ENCODE data around the gene C16orf82. TPM values are rescaled to one million over a fixed set of nuclear protein-coding genes. Genes with fewer than 3 reads are reported as not detected.

The C16orf82 gene
- total RNA-seq, 1 experiment from 2014 or later = not detected

DNA sequence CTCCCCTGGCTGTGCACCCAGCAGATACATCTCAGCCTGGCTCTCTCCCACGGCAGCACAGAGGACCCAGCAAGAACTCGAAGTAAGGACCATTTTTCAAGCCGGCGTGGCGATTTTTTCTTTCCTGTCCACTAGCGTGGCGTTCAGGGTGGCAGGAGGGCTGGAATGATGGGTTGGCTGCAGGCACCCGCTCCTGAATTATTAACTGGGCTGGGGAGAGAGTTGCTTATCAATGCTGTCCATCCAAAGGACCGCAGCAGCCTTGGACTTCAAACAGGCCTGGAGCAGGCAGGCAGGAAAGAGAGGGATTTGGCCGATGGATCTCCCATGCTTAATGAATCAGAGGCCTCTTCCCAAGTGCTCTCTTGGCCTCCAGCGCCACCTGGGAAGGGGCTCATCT is 7.0 kb downstream of the C16orf82 start:
- no peak overlapping the region for H2BK20ac ChIP-seq (ENCODE audit: low read depth, low read length, poor library complexity, severe bottlenecking)
- no peaks in the 10 kb centered on the region for H3K4me1 ChIP-seq (ENCODE audit: insufficient read depth, low read length)
- no peak overlapping the region for H4K5ac ChIP-seq (ENCODE audit: insufficient read length, low read depth, low read length)
- H3K79me2 ChIP-seq (ENCODE audit: insufficient read depth, low read length) = no peaks in the 10 kb centered on the region
- DNase-seq = no peak
- H3K36me3 Mint-ChIP-seq (ENCODE audit: insufficient read depth in 1 of 3, low read depth in 3 of 3) = peaks cover 2 to 11% (median 3%) of the 10 kb centered on the region in 3 experiments; a peak in 4 of 7 replicates
- H2BK120ac ChIP-seq (ENCODE audit: low read depth, low read length, poor library complexity, severe bottlenecking) = no peak overlapping the region
- no CpG with 5 or more reads among the region's 11 CpGs for WGBS (ENCODE audit: extremely low coverage, insufficient read length, low lambda C conversion rate)
- H2AK5ac ChIP-seq (ENCODE audit: insufficient read length, low read length) = no peak overlapping the region
- H3K23me2 ChIP-seq (ENCODE audit: insufficient read length, low read depth, low read length, poor library complexity, severe bottlenecking) = no peaks in the 10 kb centered on the region
- no peak overlapping the region for H3K4me2 ChIP-seq (ENCODE audit: insufficient read depth, insufficient read length, low read length)
- H4K20me1 ChIP-seq (ENCODE audit: control insufficient read depth, insufficient read depth, insufficient read length) = no peaks in the 10 kb centered on the region
- H3K4me3 Mint-ChIP-seq = no peak overlapping the region
- H2BK12ac ChIP-seq (ENCODE audit: insufficient read length, low read depth, low read length) = no peak overlapping the region
- H3T11ph ChIP-seq (ENCODE audit: low read length) = no peak overlapping the region
- no peak overlapping the region for H3K27ac ChIP-seq (ENCODE audit: insufficient read length, low read depth, low read length)
- no peaks in the 10 kb centered on the region for H3K27me3 ChIP-seq (ENCODE audit: insufficient read depth, low read length)
- H3K9ac ChIP-seq (ENCODE audit: extremely low read depth, insufficient read length, low read length) = no peak overlapping the region
- H3K4me1 Mint-ChIP-seq = no peaks in the 10 kb centered on the region
- no peak overlapping the region for H2BK5ac ChIP-seq (ENCODE audit: insufficient read length, low read length)
- no peaks in the 10 kb centered on the region for H3K79me1 ChIP-seq (ENCODE audit: insufficient read depth, low read depth, low read length, poor library complexity, severe bottlenecking)
- H3K56ac ChIP-seq (ENCODE audit: insufficient read length, low read depth, low read length) = no peak overlapping the region
- H3K9me3 Mint-ChIP-seq = peaks cover 8 to 10% of the 10 kb centered on the region in 2 experiments
- H3K27ac Mint-ChIP-seq = no peak overlapping the region; a peak in 1 of 7 replicates
- H3K27me3 Mint-ChIP-seq (ENCODE audit: low read depth) = peaks cover 10% of the 10 kb centered on the region
- H4K91ac ChIP-seq (ENCODE audit: insufficient read length, low read depth, low read length) = no peak overlapping the region
- H3K4ac ChIP-seq (ENCODE audit: low read depth, low read length) = no peak overlapping the region
- H3K9me3 ChIP-seq (ENCODE audit: control insufficient read depth, low read depth, low read length) = no peaks in the 10 kb centered on the region
- no peak overlapping the region for H2AFZ ChIP-seq (ENCODE audit: low read length)
- no peak overlapping the region for H3K23ac ChIP-seq (ENCODE audit: insufficient read length, low read depth, low read length)
- H4K8ac ChIP-seq (replicated peaks; ENCODE audit: insufficient read length, low read depth, low read length) = no peak overlapping the region
- TF ChIP-seq, protein P1, sequence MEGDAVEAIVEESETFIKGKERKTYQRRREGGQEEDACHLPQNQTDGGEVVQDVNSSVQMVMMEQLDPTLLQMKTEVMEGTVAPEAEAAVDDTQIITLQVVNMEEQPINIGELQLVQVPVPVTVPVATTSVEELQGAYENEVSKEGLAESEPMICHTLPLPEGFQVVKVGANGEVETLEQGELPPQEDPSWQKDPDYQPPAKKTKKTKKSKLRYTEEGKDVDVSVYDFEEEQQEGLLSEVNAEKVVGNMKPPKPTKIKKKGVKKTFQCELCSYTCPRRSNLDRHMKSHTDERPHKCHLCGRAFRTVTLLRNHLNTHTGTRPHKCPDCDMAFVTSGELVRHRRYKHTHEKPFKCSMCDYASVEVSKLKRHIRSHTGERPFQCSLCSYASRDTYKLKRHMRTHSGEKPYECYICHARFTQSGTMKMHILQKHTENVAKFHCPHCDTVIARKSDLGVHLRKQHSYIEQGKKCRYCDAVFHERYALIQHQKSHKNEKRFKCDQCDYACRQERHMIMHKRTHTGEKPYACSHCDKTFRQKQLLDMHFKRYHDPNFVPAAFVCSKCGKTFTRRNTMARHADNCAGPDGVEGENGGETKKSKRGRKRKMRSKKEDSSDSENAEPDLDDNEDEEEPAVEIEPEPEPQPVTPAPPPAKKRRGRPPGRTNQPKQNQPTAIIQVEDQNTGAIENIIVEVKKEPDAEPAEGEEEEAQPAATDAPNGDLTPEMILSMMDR (conservative IDR thresholded peaks at IDR 0.05) = no peak
- no peak overlapping the region for H2BK15ac ChIP-seq (ENCODE audit: low read depth, low read length)
- no peak overlapping the region for H3K18ac ChIP-seq (ENCODE audit: insufficient read length, low read depth, low read length)
- H3K14ac ChIP-seq (ENCODE audit: insufficient read depth, low read length) = no peak overlapping the region
